GM18951 (cell line): ENCODE data around the gene CD3E.

Experiments used
- POLR2A ChIP-seq: IDR thresholded peaks from 4 replicates; pipeline ENCODE4 v1.6.1; 2011; ENCODE audit warnings: mild to moderate bottlenecking; ENCODE audit not compliant: insufficient read length, insufficient read depth; ENCODE audit errors: extremely low read depth
- in situ Hi-C: fragments of 300-500 bp; cut with MboI; formaldehyde crosslinking; loops from one replicate; pipeline ENCODE4 v1.12.0; 2022; ENCODE audit warnings: low sequenced_read_pairs, mixed read lengths, inconsistent platforms; ENCODE audit not compliant: unreplicated experiment

Gene CD3E

DNA sequence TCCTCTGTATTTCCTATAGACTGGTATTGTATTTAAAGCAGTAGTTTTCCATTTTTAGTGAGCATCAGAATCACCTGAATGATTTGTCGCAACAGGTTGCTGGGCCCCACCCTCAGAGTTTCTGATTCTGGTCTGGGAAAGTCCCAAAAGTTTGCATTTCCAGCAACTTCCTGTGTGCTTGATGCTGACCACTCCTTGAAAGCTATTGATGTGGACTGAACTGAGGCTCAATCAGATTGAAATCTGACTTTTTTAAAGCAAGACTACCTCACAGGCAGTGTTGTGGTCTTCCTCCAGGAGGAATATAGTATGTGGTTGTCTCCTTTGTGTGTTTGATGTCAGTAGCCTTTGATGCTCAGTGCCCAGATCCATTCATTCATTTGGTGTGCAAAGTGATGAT, 23.2 kb upstream of the CD3E start:
- TF ChIP-seq POLR2A: no peak
- in situ Hi-C loops: no loop called here

GRCh38 chr11:118282606-118283005, 21.9 kb upstream of the CD3E start:
- TF ChIP-seq POLR2A: no peak
- in situ Hi-C loops: no loop called here

DNA sequence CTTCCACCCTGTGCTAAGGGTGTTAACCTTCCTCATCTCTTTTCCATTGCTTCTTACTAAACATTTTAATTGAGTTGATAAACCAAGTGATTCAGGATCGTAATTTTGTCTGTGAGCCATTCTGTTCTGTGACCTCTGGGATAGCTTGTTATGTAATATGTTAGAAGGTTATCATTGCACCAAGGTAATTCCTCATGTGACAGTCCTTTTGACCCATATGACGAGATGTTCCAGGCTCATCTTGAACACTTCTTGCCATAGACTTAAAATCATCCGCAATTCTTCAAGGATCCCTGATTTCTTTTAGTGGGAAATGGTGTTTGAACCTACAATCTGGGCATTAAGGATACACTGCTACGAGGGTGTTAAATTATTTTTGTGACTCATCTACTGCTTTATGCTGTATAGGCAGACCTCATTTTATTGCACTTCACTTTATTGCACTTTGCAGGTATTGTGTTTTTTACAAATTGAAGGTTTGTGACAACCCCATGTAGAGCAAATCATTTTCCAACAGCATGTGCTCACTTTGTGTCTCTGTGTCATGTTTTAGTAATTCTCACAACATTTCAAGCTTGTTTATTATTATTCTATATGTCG, 21.4 kb upstream of the CD3E start:
- in situ Hi-C loops: no loop called here
- TF ChIP-seq POLR2A: no peak

GRCh38 chr11:118283756-118284350, 20.7 kb upstream of the CD3E start:
- no peak for TF ChIP-seq POLR2A
- in situ Hi-C loops: no loop called here

GRCh38 chr11:118286545-118286944, 18.0 kb upstream of the CD3E start:
- in situ Hi-C loops: no loop called here
- no peak for TF ChIP-seq POLR2A

- in situ Hi-C loops: no loop called here
- TF ChIP-seq POLR2A: no peak
Observed at GRCh38 chr11:118287006-118287405, 17.5 kb upstream of the CD3E start.

DNA sequence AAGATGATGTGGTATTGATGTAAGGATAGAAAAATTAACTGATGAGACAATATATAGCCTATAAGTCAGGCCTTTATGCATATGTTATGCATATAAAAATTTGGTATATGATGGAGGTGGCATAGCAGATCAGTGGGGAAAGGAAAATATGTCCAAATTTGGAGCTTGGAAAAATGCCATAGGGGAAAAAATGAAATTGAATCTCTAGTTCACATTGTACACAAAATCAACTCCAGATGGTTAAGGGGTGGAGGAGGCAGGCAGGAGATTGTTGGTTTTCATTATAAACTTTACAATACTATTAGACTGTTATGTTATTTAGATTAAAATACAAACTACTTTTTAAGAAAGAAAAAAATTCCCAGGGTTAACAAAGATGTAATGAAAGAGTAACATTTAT, 15.1 kb upstream of the CD3E start:
- TF ChIP-seq POLR2A: no peak
- in situ Hi-C loops: no loop called here

DNA sequence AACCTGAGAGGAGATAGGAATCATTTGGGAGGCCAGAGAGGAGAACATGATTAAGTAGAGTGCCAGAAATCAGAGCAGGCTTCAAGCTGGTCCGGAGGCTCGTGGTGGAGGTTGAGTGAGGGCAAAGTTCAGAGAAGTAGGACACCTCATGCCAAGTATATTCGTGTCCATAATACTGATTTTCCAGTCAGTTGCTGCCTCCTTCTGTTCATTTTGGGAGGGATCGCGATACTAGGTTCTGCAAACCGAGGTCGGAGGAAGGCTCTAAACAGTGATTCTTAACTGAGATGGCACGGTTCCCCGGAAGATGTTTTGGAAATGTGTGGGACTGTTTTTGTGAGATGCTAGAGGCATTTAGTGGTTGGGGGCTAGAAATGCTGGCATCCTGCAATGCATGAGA, 13.6 kb upstream of the CD3E start:
- TF ChIP-seq POLR2A: no peak
- in situ Hi-C loops: no loop called here

DNA sequence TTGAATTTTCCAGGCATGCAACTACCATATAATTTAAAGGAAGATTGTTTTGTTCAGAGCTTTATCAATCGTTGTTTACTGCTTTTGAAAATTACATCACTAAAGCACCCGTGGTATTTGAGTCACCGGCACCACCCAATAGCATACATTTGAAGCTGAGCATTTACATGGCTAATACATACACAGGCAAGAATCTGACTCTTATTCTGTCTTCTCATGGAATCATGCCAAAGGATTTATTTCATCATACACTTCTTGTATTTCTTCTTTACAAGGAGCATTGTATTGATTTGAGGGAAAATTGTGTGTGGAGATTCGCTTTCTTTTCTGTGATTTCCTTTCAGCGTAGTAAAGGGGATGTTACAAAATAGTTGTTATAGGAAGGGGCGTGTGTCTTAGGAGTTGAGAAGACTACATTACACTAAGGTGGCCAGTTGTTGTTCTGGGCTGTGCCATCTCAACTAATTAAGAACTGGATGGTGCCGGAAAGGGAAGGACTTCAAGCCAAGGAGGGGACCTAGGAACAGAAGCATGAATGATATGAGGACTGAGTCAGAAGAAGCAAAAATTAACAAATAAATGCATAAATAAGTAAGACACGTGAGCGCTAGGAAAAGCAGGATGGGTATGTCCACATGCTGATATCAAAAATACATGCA, 12.9 kb upstream of the CD3E start:
- in situ Hi-C loops: no loop called here

GRCh38 chr11:118294053-118294452, 10.5 kb upstream of the CD3E start:
- TF ChIP-seq POLR2A: no peak
- in situ Hi-C loops: no loop called here

More for the DNA sequence above, 12.9 kb upstream of the CD3E start:
- TF ChIP-seq POLR2A: no peak

GRCh38 chr11:118295199-118295598, 9.3 kb upstream of the CD3E start:
- in situ Hi-C loops: no loop called here
- TF ChIP-seq POLR2A: no peak

GRCh38 chr11:118295815-118296454, 8.6 kb upstream of the CD3E start:
- in situ Hi-C loops: no loop called here
- no peak for TF ChIP-seq POLR2A

GRCh38 chr11:118301600-118302195, 2.8 kb upstream of the CD3E start:
- in situ Hi-C loops: no loop called here
- no peak for TF ChIP-seq POLR2A

DNA sequence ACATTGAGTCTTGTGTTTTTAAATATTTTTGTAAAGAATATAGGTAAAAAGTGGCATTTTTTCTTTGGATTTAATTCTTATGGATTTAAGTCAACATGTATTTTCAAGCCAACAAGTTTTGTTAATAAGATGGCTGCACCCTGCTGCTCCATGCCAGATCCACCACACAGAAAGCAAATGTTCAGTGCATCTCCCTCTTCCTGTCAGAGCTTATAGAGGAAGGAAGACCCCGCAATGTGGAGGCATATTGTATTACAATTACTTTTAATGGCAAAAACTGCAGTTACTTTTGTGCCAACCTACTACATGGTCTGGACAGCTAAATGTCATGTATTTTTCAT, 333 bp upstream of the CD3E start:
- no peak for TF ChIP-seq POLR2A
- in situ Hi-C loops: no loop called here

GRCh38 chr11:118305726-118306125, 1.2 kb downstream of the CD3E start:
- TF ChIP-seq POLR2A: no peak
- in situ Hi-C loops: no loop called here
